Head of caudate nucleus (tissue), 42 donors: ENCODE measurements around the gene HOXA9.

ENCODE experiments used
- DNase-seq, 42 donors: peaks; one replicate each; pipeline versions ENCODE4 v3.0.0 to v3.0.0-alpha.2; 2020 to 2021; ENCODE audit warnings: mixed read lengths in 7 of 42
- intact Hi-C: fragments of 100-400 bp; cut with DNase I; formaldehyde crosslinking; loops from one replicate; pipeline ENCODE4 v1.15.0; 2022

Gene HOXA9

GRCh38 chr7:27161214-27161720 is 4.1 kb downstream of the HOXA9 start:
- intact Hi-C loops = loop anchor here (2.0 to 10.0 kb wide), 3 partner anchors 478 to 1296 kb away; no protein-coding TSS in a partner anchor
- DNase-seq = peak in 4 of 42 donors; percentile 13 to 56 (median 36)

GRCh38 chr7:27160546-27161213 is 4.7 kb downstream of the HOXA9 start:
- DNase-seq = peak; percentile 72 to 94 (median 84)
- intact Hi-C loops = loop anchor here (2.0 to 10.0 kb wide), 3 partner anchors 478 to 1296 kb away; no protein-coding TSS in a partner anchor

- peak in 1 of 42 donors; percentile 11 for DNase-seq
- intact Hi-C loops = loop anchor here (2.0 to 10.0 kb wide), 3 partner anchors 477 to 1295 kb away; no protein-coding TSS in a partner anchor
These were observed 5.2 kb downstream of the HOXA9 start for GRCh38 chr7:27160145-27160545.

GRCh38 chr7:27159266-27160144 is 5.8 kb downstream of the HOXA9 start:
- intact Hi-C loops = loop anchor here (2.0 to 10.0 kb wide), 3 partner anchors 477 to 1295 kb away; no protein-coding TSS in a partner anchor
- peak in 4 of 42 donors; percentile 1 to 14 (median 8) for DNase-seq

GRCh38 chr7:27158436-27159265 is 6.7 kb downstream of the HOXA9 start:
- intact Hi-C loops = no loop called here
- peak in 5 of 42 donors; percentile 3 to 23 (median 11) for DNase-seq

GRCh38 chr7:27157702-27158431 is 7.5 kb downstream of the HOXA9 start:
- DNase-seq = peak in 8 of 42 donors; percentile 1 to 22 (median 8)
- intact Hi-C loops = no loop called here

GRCh38 chr7:27156916-27157701 is 8.2 kb downstream of the HOXA9 start:
- DNase-seq = peak in 7 of 42 donors; percentile 4 to 27 (median 17)
- intact Hi-C loops = no loop called here

GRCh38 chr7:27156508-27156898 is 8.8 kb downstream of the HOXA9 start, which contains the start of gene HOXA7:
TSS of gene HOXA7 (minus strand) at chr7:27156675. CDS start at chr7:27156545, 130 bp downstream.
- DNase-seq = peak in 5 of 42 donors; percentile 12 to 17 (median 15)
- intact Hi-C loops = no loop called here

GRCh38 chr7:27155816-27156507 is 9.4 kb downstream of the HOXA9 start:
- DNase-seq = peak in 7 of 42 donors; percentile 3 to 28 (median 16)
- intact Hi-C loops = no loop called here

GRCh38 chr7:27154901-27155815 is 10.2 kb downstream of the HOXA9 start:
- DNase-seq = peak in 6 of 42 donors; percentile 9 to 36 (median 27)

GRCh38 chr7:27154369-27154768 is 11.0 kb downstream of the HOXA9 start:
- DNase-seq = peak in 6 of 42 donors; percentile 8 to 30 (median 14)

More at GRCh38 chr7:27154901-27155815, 10.2 kb downstream of the HOXA9 start:
- intact Hi-C loops = no loop called here

GRCh38 chr7:27153526-27153925 is 11.8 kb downstream of the HOXA9 start:
- peak in 1 of 42 donors; percentile 2 for DNase-seq
- intact Hi-C loops = no loop called here

More at GRCh38 chr7:27154369-27154768, 11.0 kb downstream of the HOXA9 start:
- intact Hi-C loops = no loop called here

GRCh38 chr7:27152816-27153442 is 12.4 kb downstream of the HOXA9 start:
- intact Hi-C loops = no loop called here
- DNase-seq = peak in 5 of 42 donors; percentile 2 to 22 (median 8)

- peak in 6 of 42 donors; percentile 10 to 26 (median 20) for DNase-seq
- intact Hi-C loops = no loop called here
These were observed 13.2 kb downstream of the HOXA9 start, which contains the start of gene HOXA3 for GRCh38 chr7:27151931-27152815. TSS of gene HOXA3 (minus strand) at chr7:27152583. CDS start at chr7:27110640, 41,943 bp downstream.
